ENCODE data around the gene CTNNA1.
A peak's percentile ranks its signal among the peaks of the same experiment; 100 is the strongest.
"Not testable (repeated sequence)": the region's sequence is repeated elsewhere in the genome, so short reads cannot be mapped to it uniquely, and the experiment has no call there.

The CTNNA1 gene

DNA sequence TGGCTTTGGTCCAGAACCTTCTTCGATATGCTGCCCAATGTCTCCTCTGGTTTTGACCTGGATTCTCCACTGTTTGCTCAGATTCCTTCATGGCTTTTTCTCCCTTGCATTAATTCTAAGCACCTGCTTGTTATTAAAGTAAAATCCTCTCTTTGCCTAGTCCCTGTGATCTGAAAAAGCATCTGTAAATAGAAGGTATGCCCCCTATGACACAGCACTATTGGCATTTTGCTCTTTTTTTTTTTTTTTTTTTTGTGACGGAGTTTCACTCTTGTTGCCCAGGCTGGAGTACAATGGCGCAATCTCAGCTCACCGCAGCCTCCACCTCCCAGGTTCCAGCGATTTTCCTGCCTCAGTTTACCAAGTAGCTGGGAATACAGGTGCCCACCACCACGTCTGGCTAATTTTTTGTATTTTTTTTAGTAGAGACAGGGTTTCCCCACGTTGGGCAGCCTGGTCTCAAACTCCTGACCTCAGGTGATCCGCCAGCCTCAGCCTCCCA is 37.2 kb upstream of the CTNNA1 start:
- POLR2A ChIA-PET; H3K4me3 ChIP-seq (ENCODE audit: control insufficient read depth in 1 of 7, extremely low read depth in 1 of 7, insufficient read depth in 4 of 7, low read depth in 2 of 7, low read length in 6 of 7); CTCF ChIA-PET; H3K27ac ChIP-seq (ENCODE audit: insufficient read depth in 1 of 2, low read depth in 1 of 2, low read length in 2 of 2, poor library complexity in 1 of 2, severe bottlenecking in 2 of 2); H3K4me1 ChIP-seq (ENCODE audit: control extremely low read depth in 1 of 4, control insufficient read depth in 4 of 4, insufficient read depth in 4 of 4, low read length in 3 of 4); H3K36me3 ChIP-seq (ENCODE audit: control insufficient read depth in 4 of 4, insufficient read depth in 4 of 4, low read length in 3 of 4); H3K9me3 ChIP-seq (ENCODE audit: control extremely low read depth in 1 of 5, control insufficient read depth in 4 of 5, insufficient read depth in 2 of 5, low read depth in 1 of 5, low read length in 4 of 5): not testable (repeated sequence)
- WGBS (ENCODE audit: insufficient coverage): 95% methylated on average over 7 of the region's 8 CpGs
- peaks cover 0 to 12% (median 2%) of the 10 kb centered on the region in 5 experiments for H3K27me3 ChIP-seq (replicated peaks in 2 of 5; ENCODE audit: control insufficient read depth in 4 of 5, insufficient read depth in 5 of 5, low read length in 4 of 5)
- DNase-seq: peak in 2 of 3 donors; percentile 11 to 13

DNA sequence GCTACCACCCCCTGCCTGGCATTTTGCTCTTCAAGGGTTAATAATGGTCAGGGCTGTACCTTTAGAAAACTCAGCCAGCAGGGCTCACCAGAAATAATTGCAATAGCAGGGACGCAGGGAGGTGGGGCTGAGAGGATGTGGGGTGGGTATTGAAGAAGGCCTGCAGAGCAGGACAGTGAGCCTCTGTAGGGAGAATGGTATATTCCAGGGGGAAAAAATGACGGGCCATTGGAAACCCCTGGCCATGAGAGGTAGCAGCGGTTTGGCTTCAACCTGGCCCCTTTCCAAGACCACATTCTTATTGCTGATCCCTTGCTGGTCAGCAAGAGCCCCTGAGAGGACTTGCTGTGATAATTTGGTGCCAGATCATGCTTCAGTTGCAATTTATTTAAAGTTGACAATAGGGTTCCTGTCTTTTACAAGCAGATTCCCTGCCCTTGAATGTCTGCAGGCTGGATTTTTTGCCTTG is 36.7 kb upstream of the CTNNA1 start:
- Histone ChIP-seq H3K4me1 (ENCODE audit: control extremely low read depth in 1 of 4, control insufficient read depth in 4 of 4, insufficient read depth in 4 of 4, low read length in 3 of 4) (no peaks in the 10 kb centered on the region), H3K4me3 (ENCODE audit: control insufficient read depth in 1 of 7, extremely low read depth in 1 of 7, insufficient read depth in 4 of 7, low read depth in 2 of 7, low read length in 6 of 7) (no peak overlapping the region), H3K9me3 (ENCODE audit: control extremely low read depth in 1 of 5, control insufficient read depth in 4 of 5, insufficient read depth in 2 of 5, low read depth in 1 of 5, low read length in 4 of 5) (no peaks in the 10 kb centered on the region), H3K36me3 (ENCODE audit: control insufficient read depth in 4 of 4, insufficient read depth in 4 of 4, low read length in 3 of 4) (no peaks in the 10 kb centered on the region), H3K27ac (ENCODE audit: insufficient read depth in 1 of 2, low read depth in 1 of 2, low read length in 2 of 2, poor library complexity in 1 of 2, severe bottlenecking in 2 of 2) (no peak overlapping the region), H3K27me3 (replicated peaks in 2 of 5; ENCODE audit: control insufficient read depth in 4 of 5, insufficient read depth in 5 of 5, low read length in 4 of 5) (peaks cover 0 to 12% (median 2%) of the 10 kb centered on the region in 5 experiments)
- WGBS (ENCODE audit: insufficient coverage): 100% methylated on average over 2 of the region's 3 CpGs
- ChIA-PET POLR2A (no interaction called here), CTCF (no interaction called here)
- no peak for DNase-seq

DNA sequence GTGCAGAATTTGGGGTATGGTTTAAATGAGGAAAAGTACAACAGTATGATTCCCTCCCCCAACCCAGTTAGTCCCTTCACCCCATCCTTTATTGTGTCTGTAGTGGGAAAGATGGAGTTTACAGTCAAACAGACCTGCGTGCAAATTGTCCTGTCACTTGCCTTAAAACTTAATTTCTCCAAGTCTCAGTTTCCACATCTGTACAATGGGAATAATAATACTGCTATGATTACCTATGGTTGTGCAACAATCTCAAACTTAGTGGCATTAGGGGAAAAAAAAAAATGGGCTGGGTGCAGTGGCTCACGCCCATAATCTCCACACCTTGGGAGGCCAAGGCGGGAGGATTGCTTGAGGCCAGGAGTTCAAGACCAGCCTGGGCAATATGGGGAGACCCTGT is 35.8 kb upstream of the CTNNA1 start:
- Histone ChIP-seq H3K27ac (ENCODE audit: insufficient read depth in 1 of 2, low read depth in 1 of 2, low read length in 2 of 2, poor library complexity in 1 of 2, severe bottlenecking in 2 of 2) (no peak overlapping the region), H3K4me3 (ENCODE audit: control insufficient read depth in 1 of 7, extremely low read depth in 1 of 7, insufficient read depth in 4 of 7, low read depth in 2 of 7, low read length in 6 of 7) (no peak overlapping the region), H3K4me1 (ENCODE audit: control extremely low read depth in 1 of 4, control insufficient read depth in 4 of 4, insufficient read depth in 4 of 4, low read length in 3 of 4) (no peaks in the 10 kb centered on the region), H3K36me3 (ENCODE audit: control insufficient read depth in 4 of 4, insufficient read depth in 4 of 4, low read length in 3 of 4) (no peaks in the 10 kb centered on the region), H3K27me3 (replicated peaks in 2 of 5; ENCODE audit: control insufficient read depth in 4 of 5, insufficient read depth in 5 of 5, low read length in 4 of 5) (peaks cover 0 to 9% (median 4%) of the 10 kb centered on the region in 5 experiments), H3K9me3 (ENCODE audit: control extremely low read depth in 1 of 5, control insufficient read depth in 4 of 5, insufficient read depth in 2 of 5, low read depth in 1 of 5, low read length in 4 of 5) (no peaks in the 10 kb centered on the region)
- ChIA-PET POLR2A (no interaction called here), CTCF (no interaction called here)
- no CpG with 5 or more reads among the region's 3 CpGs for WGBS (ENCODE audit: insufficient coverage)
- DNase-seq: no peak

- no peak overlapping the region for H3K4me3 ChIP-seq (ENCODE audit: control insufficient read depth in 1 of 7, extremely low read depth in 1 of 7, insufficient read depth in 4 of 7, low read depth in 2 of 7, low read length in 6 of 7)
- no peaks in the 10 kb centered on the region for H3K9me3 ChIP-seq (ENCODE audit: control extremely low read depth in 1 of 5, control insufficient read depth in 4 of 5, insufficient read depth in 2 of 5, low read depth in 1 of 5, low read length in 4 of 5)
- no peak overlapping the region for H3K27ac ChIP-seq (ENCODE audit: insufficient read depth in 1 of 2, low read depth in 1 of 2, low read length in 2 of 2, poor library complexity in 1 of 2, severe bottlenecking in 2 of 2)
- 78% methylated on average over 1 of the region's 2 CpGs for WGBS (ENCODE audit: insufficient coverage)
- H3K27me3 ChIP-seq (replicated peaks in 2 of 5; ENCODE audit: control insufficient read depth in 4 of 5, insufficient read depth in 5 of 5, low read length in 4 of 5): peaks cover 0 to 11% (median 4%) of the 10 kb centered on the region in 5 experiments
- H3K4me1 ChIP-seq (ENCODE audit: control extremely low read depth in 1 of 4, control insufficient read depth in 4 of 4, insufficient read depth in 4 of 4, low read length in 3 of 4): no peaks in the 10 kb centered on the region
- CTCF ChIA-PET: interaction anchor here (1.2 to 1.6 kb wide), 3 partner anchors 8 to 14 kb away, joined by 3 to 4 read pairs (median 4); no protein-coding TSS in a partner anchor
- no peaks in the 10 kb centered on the region for H3K36me3 ChIP-seq (ENCODE audit: control insufficient read depth in 4 of 4, insufficient read depth in 4 of 4, low read length in 3 of 4)
- no peak for DNase-seq
- POLR2A ChIA-PET: no interaction called here
These were observed 33.4 kb upstream of the CTNNA1 start for GRCh38 chr5:138719811-138720210.

DNA sequence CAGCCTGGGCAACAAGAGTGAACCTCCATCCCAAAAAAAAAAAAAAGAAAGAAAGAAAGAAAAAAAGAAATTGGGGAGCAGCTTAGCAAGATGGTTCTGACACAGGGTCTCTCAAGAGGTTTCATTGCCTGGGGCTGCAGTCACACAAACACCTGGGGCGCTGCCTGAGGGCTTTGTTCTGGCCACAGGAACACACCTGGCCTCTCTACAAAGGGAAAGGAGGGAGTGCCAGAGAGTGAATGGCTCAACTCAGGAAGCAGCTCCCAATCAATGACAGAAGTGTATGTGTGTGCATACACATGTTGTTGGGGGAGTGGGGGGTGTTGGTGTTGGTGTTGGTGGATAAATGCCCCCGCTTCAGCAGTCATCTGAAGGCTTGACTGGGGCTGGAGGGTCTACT is 32.4 kb upstream of the CTNNA1 start:
- H3K9me3 ChIP-seq (ENCODE audit: control extremely low read depth in 1 of 5, control insufficient read depth in 4 of 5, insufficient read depth in 2 of 5, low read depth in 1 of 5, low read length in 4 of 5): no peaks in the 10 kb centered on the region
- CTCF ChIA-PET: interaction anchor here (2.0 kb wide), 1 partner anchor 15 kb away, joined by 5 read pairs; no protein-coding TSS in a partner anchor
- no peak overlapping the region for H3K4me3 ChIP-seq (ENCODE audit: control insufficient read depth in 1 of 7, extremely low read depth in 1 of 7, insufficient read depth in 4 of 7, low read depth in 2 of 7, low read length in 6 of 7)
- no peaks in the 10 kb centered on the region for H3K36me3 ChIP-seq (ENCODE audit: control insufficient read depth in 4 of 4, insufficient read depth in 4 of 4, low read length in 3 of 4)
- peaks cover 0 to 7% (median 0%) of the 10 kb centered on the region in 5 experiments for H3K27me3 ChIP-seq (replicated peaks in 2 of 5; ENCODE audit: control insufficient read depth in 4 of 5, insufficient read depth in 5 of 5, low read length in 4 of 5)
- POLR2A ChIA-PET: interaction anchor here (0.6 kb wide), 1 partner anchor 109 kb away, joined by 3 read pairs; no protein-coding TSS in a partner anchor
- no peaks in the 10 kb centered on the region for H3K4me1 ChIP-seq (ENCODE audit: control extremely low read depth in 1 of 4, control insufficient read depth in 4 of 4, insufficient read depth in 4 of 4, low read length in 3 of 4)
- H3K27ac ChIP-seq (ENCODE audit: insufficient read depth in 1 of 2, low read depth in 1 of 2, low read length in 2 of 2, poor library complexity in 1 of 2, severe bottlenecking in 2 of 2): no peak overlapping the region
- DNase-seq: no peak
- 100% methylated on average over 1 of the region's 2 CpGs for WGBS (ENCODE audit: insufficient coverage)

- Histone ChIP-seq H3K27me3 (replicated peaks in 2 of 5; ENCODE audit: control insufficient read depth in 4 of 5, insufficient read depth in 5 of 5, low read length in 4 of 5) (peaks cover 0 to 6% (median 0%) of the 10 kb centered on the region in 5 experiments), H3K27ac (ENCODE audit: insufficient read depth in 1 of 2, low read depth in 1 of 2, low read length in 2 of 2, poor library complexity in 1 of 2, severe bottlenecking in 2 of 2) (no peak overlapping the region), H3K9me3 (ENCODE audit: control extremely low read depth in 1 of 5, control insufficient read depth in 4 of 5, insufficient read depth in 2 of 5, low read depth in 1 of 5, low read length in 4 of 5) (no peaks in the 10 kb centered on the region), H3K4me1 (ENCODE audit: control extremely low read depth in 1 of 4, control insufficient read depth in 4 of 4, insufficient read depth in 4 of 4, low read length in 3 of 4) (no peaks in the 10 kb centered on the region), H3K4me3 (ENCODE audit: control insufficient read depth in 1 of 7, extremely low read depth in 1 of 7, insufficient read depth in 4 of 7, low read depth in 2 of 7, low read length in 6 of 7) (no peak overlapping the region), H3K36me3 (ENCODE audit: control insufficient read depth in 4 of 4, insufficient read depth in 4 of 4, low read length in 3 of 4) (no peaks in the 10 kb centered on the region)
- no peak for DNase-seq
- POLR2A ChIA-PET: no interaction called here
- WGBS (ENCODE audit: insufficient coverage): 86% methylated on average over 4 of the region's 5 CpGs
- CTCF ChIA-PET: interaction anchor here (2.0 kb wide), 1 partner anchor 14 kb away, joined by 5 read pairs; no protein-coding TSS in a partner anchor
These were observed 31.2 kb upstream of the CTNNA1 start for GRCh38 chr5:138721979-138722378.

DNA sequence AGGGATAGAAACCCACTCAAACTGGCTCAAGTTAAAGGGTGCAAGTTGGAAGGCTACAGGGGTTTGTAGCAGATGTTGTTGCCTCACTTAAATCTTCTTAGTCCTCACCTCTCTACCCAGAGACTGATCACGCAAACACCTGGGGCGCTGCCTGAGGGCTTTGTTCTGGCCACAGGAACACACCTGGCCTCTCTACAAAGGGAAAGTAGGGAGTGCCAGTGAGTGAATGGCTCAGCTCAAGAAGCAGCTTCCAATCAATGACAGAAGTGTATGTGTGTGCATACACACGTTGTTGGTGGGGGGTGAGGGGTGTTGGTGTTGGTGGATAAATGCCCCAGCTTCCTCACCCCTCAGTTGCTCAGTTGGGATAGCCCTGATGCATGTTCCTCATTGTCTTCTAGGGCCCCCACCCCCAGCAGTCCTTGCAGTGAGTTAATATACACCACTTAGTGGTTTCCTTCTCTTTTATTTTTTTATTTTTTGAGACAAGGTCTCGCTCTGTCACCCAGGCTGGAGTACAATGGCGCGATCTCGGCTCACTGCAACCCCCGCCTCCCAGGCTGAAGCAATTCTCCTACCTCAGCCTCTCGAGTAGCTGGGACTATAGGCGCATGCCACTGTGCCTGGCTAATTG is 30.6 kb upstream of the CTNNA1 start:
- H3K27me3 ChIP-seq (replicated peaks in 2 of 5; ENCODE audit: control insufficient read depth in 4 of 5, insufficient read depth in 5 of 5, low read length in 4 of 5): peaks cover 0 to 6% (median 0%) of the 10 kb centered on the region in 5 experiments
- ChIA-PET CTCF (interaction anchor here (2.0 kb wide), 1 partner anchor 13 kb away, joined by 5 read pairs; no protein-coding TSS in a partner anchor), POLR2A (no interaction called here)
- H3K27ac ChIP-seq (ENCODE audit: insufficient read depth in 1 of 2, low read depth in 1 of 2, low read length in 2 of 2, poor library complexity in 1 of 2, severe bottlenecking in 2 of 2): no peak overlapping the region
- H3K4me1 ChIP-seq (ENCODE audit: control extremely low read depth in 1 of 4, control insufficient read depth in 4 of 4, insufficient read depth in 4 of 4, low read length in 3 of 4): no peaks in the 10 kb centered on the region
- no peaks in the 10 kb centered on the region for H3K36me3 ChIP-seq (ENCODE audit: control insufficient read depth in 4 of 4, insufficient read depth in 4 of 4, low read length in 3 of 4)
- no peak overlapping the region for H3K4me3 ChIP-seq (ENCODE audit: control insufficient read depth in 1 of 7, extremely low read depth in 1 of 7, insufficient read depth in 4 of 7, low read depth in 2 of 7, low read length in 6 of 7)
- WGBS (ENCODE audit: insufficient coverage): 71% methylated on average over 3 of the region's 10 CpGs
- peak in 2 of 3 donors; percentile 42 to 54 for DNase-seq
- H3K9me3 ChIP-seq (ENCODE audit: control extremely low read depth in 1 of 5, control insufficient read depth in 4 of 5, insufficient read depth in 2 of 5, low read depth in 1 of 5, low read length in 4 of 5): no peaks in the 10 kb centered on the region
